ENCODE results near the gene DUSP6. TPM values are rescaled to one million over a fixed set of nuclear protein-coding genes. Genes with fewer than 3 reads are reported as not detected.

The DUSP6 gene, protein sequence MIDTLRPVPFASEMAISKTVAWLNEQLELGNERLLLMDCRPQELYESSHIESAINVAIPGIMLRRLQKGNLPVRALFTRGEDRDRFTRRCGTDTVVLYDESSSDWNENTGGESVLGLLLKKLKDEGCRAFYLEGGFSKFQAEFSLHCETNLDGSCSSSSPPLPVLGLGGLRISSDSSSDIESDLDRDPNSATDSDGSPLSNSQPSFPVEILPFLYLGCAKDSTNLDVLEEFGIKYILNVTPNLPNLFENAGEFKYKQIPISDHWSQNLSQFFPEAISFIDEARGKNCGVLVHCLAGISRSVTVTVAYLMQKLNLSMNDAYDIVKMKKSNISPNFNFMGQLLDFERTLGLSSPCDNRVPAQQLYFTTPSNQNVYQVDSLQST
- 100 to 1,000 TPM in 1 of 2 experiments, 10 to 100 TPM in 1; 76.3 to 100 TPM for total RNA-seq

DNA sequence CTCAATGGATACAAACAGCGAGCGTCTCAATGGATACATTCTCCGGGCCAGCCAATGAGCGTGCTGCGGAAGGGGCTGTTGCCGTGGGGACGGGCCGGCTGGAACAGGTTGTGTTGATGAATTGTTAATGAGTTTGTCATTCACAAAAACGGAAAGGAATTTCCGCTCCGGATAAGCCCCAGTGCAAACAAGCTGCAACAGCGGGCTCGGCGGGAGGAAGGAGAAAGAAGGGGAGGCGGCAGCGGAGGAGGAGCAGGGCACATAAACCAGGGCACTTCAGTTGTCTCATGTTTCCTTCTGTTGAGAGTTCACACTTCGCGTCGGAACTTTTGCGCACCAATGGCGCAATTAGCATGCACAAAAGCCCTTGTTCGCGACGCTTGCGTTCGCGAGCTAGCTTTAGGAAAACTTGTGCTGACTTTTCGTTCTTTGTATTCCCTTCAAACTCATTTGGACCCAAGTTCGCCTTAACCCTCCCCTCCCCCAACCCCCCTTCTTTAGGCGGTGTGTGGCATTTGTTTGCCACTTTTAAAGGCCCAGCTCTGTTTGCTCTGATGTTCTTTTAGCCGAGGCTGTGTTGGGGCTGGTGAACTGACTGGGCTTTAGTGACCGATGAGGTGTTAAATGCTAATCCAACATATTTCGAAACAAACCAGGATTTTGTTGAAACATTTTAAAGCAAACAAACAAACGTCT lies at the start of gene DUSP6:
Gene DUSP6, minus strand, starts transcription at position 10 of the 696 bp plus-strand sequence. CDS start 462 bp downstream, outside the sequence.
- H3K9me3 Mint-ChIP-seq (ENCODE audit: low read depth) = no peaks in the 10 kb centered on the region
- H3K27ac Mint-ChIP-seq = peak within 1 kb of the TSS; percentile 93
- H3K36me3 Mint-ChIP-seq = peaks cover 44% of the 10 kb centered on the region
- peaks cover 38% of the 10 kb centered on the region for H3K4me1 Mint-ChIP-seq
- DNase-seq = peak; percentile 98
- ATAC-seq = peak; percentile 82
- H3K4me3 Mint-ChIP-seq = peak within 1 kb of the TSS; percentile 93
- CTCF ChIA-PET = interaction anchor here (0.7 to 7.3 kb wide), 20 partner anchors 8 to 335 kb away, joined by 3 to 53 read pairs (median 5); partner anchors contain the start of gene GALNT4
- H3K27me3 Mint-ChIP-seq = no peaks in the 10 kb centered on the region

DNA sequence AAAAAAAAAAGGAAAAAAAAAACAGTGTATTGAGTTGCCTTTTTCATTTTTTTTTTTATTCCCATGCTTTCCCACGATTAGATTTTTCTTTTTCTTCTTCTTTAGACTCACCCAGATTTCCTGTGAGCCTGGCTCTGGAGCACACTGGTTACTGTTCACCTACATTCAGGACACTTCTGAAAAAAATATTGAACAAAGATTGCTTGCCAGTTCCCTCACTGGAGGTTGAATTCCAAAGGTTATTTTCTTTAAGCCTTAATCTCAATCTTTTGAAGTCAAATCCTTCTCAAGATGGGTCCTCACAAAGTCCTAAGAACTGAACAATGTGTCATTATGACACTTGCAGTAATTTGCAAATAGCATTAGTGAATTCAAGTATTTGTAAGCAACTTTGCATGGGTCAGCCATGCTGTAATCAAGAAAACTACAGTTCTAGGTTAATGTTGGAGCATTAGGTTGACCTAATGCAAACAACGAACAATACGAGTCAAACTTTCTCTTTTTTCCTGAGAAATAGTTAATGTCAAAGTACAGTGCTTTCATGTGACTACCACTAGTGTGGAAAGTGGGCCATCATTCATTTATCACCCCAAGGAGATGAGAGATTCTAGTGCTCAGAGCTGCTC lies 49.2 kb upstream of the DUSP6 start:
- CTCF ChIA-PET = interaction anchor here (0.7 to 1.7 kb wide), 2 partner anchors 14 to 36 kb away, joined by 3 read pairs; no protein-coding TSS in a partner anchor
- H3K4me3 Mint-ChIP-seq = no peak overlapping the region
- no peaks in the 10 kb centered on the region for H3K9me3 Mint-ChIP-seq (ENCODE audit: low read depth)
- no peaks in the 10 kb centered on the region for H3K27me3 Mint-ChIP-seq
- H3K36me3 Mint-ChIP-seq = peaks cover 34% of the 10 kb centered on the region
- DNase-seq = no peak
- no peak for ATAC-seq
- no peak overlapping the region for H3K27ac Mint-ChIP-seq
- H3K4me1 Mint-ChIP-seq = peaks cover 22% of the 10 kb centered on the region

DNA sequence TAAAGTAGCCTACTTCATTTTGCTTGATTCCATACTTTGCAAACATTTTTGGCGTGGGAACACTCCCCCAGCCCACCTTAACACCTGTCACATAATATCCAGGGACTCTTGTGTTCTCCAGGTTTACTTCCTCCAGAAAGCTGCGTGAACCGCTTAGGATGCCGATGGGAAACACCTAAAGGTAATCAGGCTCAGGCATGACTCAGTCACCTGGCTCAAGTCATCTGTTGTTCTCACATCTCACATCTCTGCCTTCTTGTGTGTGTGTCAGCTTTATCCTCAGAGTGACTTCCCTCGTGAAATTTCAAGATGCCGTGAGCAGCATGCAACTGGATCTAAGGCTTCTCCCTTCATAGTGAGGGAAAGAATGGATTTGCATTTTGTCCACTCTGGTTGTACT lies 48.1 kb upstream of the DUSP6 start:
- CTCF ChIA-PET = interaction anchor here (1.7 kb wide), 1 partner anchor 13 kb away, joined by 3 read pairs; no protein-coding TSS in a partner anchor

DNA sequence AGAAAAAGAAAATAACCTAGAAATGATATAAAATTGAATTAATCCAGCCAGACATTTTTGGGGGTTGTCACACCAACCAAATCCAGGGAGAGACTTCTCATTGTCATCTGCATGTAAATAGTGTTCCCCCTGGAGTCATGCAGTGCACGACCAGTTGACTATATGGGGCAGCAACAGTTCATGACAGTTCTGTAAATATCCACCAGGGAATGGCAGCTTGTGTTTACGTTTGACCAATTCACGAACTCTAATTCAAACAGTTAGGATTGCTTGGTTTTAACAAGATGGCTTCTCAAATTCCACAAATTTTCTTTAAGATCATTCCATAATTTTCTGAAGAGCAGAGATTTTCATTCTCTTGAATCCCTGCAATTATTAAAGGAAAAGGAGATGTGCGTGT lies 43.4 kb upstream of the DUSP6 start:
- DNase-seq (no peak), ATAC-seq (no peak)
- Mint-ChIP-seq H3K36me3 (peaks cover 38% of the 10 kb centered on the region), H3K27me3 (no peaks in the 10 kb centered on the region), H3K4me1 (peaks cover 39% of the 10 kb centered on the region), H3K27ac (no peak overlapping the region), H3K9me3 (ENCODE audit: low read depth) (no peaks in the 10 kb centered on the region), H3K4me3 (no peak overlapping the region)
- CTCF ChIA-PET = no interaction called here

More for the DNA sequence above, 48.1 kb upstream of the DUSP6 start:
- Mint-ChIP-seq H3K4me3 (no peak overlapping the region), H3K27ac (no peak overlapping the region), H3K36me3 (peaks cover 41% of the 10 kb centered on the region), H3K4me1 (peaks cover 27% of the 10 kb centered on the region), H3K27me3 (no peaks in the 10 kb centered on the region), H3K9me3 (ENCODE audit: low read depth) (no peaks in the 10 kb centered on the region)
- no peak for DNase-seq
- no peak for ATAC-seq

DNA sequence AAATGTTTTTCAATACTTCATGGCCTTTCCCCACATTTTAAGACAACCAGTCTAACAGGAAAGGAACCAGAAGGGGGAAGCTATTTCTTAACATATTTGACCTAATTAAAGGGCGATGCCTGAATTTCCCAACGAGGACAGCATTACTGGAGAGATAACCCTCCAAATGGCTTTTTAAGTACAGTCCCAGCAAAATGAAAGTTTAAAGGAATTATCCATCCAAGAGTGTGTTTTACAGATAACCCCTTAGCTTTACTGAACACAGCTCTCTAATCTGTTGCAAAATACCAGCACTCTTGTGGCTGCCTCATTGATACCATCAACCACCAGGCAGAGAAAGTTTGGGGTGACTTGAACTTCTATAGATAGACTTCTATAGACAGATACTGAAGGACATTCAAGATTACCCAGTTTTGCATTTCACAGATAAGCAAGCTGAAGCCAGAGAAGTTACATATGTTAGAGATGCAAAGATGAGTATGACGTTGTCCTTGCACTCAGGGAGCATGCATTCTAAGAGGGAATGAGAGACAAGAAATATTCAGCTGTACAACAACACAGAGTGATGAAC lies 41.3 kb upstream of the DUSP6 start:
- no peaks in the 10 kb centered on the region for H3K9me3 Mint-ChIP-seq (ENCODE audit: low read depth)
- peaks cover 50% of the 10 kb centered on the region for H3K4me1 Mint-ChIP-seq
- H3K27ac Mint-ChIP-seq = no peak overlapping the region
- H3K36me3 Mint-ChIP-seq = peaks cover 28% of the 10 kb centered on the region
- no peaks in the 10 kb centered on the region for H3K27me3 Mint-ChIP-seq
- ATAC-seq (no peak), DNase-seq (no peak)
- H3K4me3 Mint-ChIP-seq = no peak overlapping the region
- CTCF ChIA-PET = interaction anchor here (0.6 kb wide), 1 partner anchor 15 kb away, joined by 3 read pairs; no protein-coding TSS in a partner anchor

DNA sequence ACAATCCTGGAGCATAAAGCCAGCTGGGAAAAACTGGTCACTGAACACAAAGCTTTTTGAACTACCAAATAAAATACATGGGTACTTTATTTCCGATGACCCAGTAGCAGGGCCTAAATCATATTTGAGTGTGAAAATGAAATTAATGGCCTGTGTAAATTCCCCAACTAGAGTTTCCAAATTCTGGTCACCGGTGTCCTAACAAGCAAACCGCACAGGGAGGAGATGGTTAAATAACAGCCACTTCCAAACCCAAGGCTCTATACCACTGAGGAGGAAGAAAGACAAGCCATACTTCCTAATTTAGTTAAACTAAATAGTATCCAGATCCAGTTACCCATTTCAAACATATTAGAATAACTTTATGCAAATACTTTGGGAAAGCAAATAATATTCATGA lies 40.1 kb upstream of the DUSP6 start:
- Mint-ChIP-seq H3K4me1 (peaks cover 40% of the 10 kb centered on the region), H3K27me3 (no peaks in the 10 kb centered on the region), H3K4me3 (no peak overlapping the region), H3K27ac (no peak overlapping the region), H3K36me3 (peaks cover 22% of the 10 kb centered on the region), H3K9me3 (ENCODE audit: low read depth) (no peaks in the 10 kb centered on the region)
- DNase-seq = no peak
- ATAC-seq = no peak
- CTCF ChIA-PET = interaction anchor here (0.9 kb wide), 1 partner anchor 13 kb away, joined by 3 read pairs; no protein-coding TSS in a partner anchor

DNA sequence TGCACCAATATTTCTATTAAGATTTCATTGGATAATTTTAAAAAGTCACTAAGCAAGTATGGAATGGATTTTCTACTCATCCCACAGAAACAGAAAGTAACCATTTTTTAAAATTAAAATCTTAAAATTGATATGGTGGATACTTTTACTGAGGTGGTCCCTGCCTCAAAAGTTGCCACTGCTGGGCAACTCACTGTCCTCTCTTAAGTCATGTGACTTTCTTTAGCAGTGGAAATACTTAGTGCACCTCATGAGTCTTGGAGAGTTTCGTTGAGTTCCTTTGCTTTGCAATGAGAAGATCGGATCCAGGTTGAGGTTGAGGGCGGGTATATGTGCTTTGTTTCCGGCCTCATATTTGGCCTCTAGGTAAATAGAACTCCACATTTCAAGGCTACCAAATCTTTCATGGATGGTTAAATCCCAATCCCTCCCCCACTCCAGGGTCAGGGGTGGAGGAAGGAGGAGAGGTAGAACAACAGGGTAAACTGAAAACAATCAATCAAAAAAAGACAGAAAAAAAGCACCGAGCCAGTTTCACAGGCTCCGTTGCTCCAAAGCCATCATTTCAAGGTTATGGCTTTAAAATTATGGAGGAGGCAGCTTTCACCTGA lies 39.5 kb upstream of the DUSP6 start:
- Mint-ChIP-seq H3K4me3 (no peak overlapping the region), H3K27me3 (no peaks in the 10 kb centered on the region), H3K36me3 (peaks cover 22% of the 10 kb centered on the region), H3K27ac (no peak overlapping the region), H3K4me1 (peaks cover 36% of the 10 kb centered on the region), H3K9me3 (ENCODE audit: low read depth) (no peaks in the 10 kb centered on the region)
- ATAC-seq (no peak), DNase-seq (no peak)
- CTCF ChIA-PET = interaction anchor here (0.9 kb wide), 1 partner anchor 12 kb away, joined by 3 read pairs; no protein-coding TSS in a partner anchor

DNA sequence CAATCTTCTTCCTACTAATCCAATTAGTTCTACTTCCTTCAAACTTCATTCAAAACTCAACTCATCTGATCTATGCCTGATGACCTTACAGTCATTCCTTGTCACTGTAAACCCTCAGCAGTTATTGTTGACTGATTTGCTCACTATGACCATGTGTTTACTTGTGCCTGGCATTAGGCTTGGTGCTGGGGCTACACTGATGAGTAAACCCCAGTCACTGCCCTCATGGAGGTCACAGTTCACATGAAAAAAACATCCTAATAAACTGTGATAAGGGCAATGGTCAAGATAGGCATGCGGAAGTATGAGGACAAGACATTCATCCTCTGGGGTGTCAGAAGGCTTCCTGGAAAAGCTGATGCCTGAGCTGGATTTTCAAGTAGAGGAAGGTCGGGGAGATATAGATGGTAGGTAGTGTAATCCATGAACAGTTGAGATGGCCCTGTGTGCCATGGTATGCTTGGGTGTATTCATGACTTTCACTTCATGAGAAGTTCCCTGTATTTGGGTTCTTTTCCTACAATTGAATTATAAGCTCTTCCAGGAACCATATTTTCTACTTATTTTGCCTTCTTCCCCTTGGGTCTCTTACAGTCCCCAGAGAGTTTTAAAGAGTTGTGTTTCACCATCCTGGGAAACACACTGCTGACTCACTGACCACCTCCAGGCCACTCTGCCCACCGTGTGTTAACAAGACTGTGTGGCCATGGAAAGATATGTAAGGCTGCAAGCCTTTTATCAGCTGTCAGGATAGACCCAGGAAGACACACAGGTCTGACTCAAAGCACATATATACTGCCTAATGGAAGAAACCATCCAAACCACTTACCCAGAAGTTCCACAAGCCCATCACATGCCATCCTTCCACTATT lies 38.7 kb upstream of the DUSP6 start:
- H3K36me3 Mint-ChIP-seq = peaks cover 19% of the 10 kb centered on the region
- H3K9me3 Mint-ChIP-seq (ENCODE audit: low read depth) = no peaks in the 10 kb centered on the region
- ATAC-seq = peak; percentile 44
- DNase-seq = no peak
- no peak overlapping the region for H3K4me3 Mint-ChIP-seq
- H3K27me3 Mint-ChIP-seq = no peaks in the 10 kb centered on the region
- CTCF ChIA-PET = no interaction called here
- H3K27ac Mint-ChIP-seq = no peak overlapping the region
- H3K4me1 Mint-ChIP-seq = peaks cover 29% of the 10 kb centered on the region

DNA sequence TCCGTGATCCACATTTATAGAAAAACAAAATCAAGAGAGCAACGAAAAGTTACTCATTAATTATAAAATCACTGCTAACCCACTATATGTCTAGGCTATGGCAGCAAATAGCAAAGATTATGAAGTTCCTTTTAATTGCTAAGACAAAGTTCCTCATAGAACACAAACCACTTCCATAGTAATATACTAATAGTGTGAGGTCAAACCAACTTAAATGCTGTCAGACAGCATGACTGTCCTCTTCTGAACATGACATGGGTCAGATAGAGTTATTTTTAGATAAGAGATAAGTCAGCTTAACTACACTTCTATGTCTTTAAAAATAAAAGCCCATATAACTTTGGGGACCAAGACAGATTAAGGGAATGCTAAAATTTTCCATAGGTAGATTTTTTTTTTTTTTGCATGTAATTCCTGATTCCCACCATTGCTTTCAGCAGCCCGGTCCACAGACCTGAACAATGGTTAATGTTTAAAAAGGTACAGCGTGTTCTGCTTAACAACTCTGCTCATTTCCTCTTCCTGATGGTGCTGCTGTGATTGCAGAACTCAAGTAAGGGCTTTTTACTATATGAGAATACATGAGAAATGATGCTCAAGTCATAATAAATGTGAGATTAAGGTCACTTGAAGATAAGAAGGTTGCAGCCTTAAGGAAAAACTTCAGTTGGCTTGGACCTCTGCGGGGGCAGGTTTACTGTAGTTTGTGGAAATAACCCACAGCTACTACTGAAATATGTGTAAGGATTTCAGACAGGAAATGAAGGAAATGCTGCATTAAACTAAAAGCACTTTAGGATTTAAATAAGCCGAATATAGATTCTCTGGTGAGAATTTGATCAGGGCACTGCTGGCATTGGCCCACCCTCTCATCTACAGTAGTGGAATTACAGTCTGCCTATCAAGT lies 37.7 kb upstream of the DUSP6 start:
- peaks cover 15% of the 10 kb centered on the region for H3K36me3 Mint-ChIP-seq
- ATAC-seq = peak; percentile 49
- H3K9me3 Mint-ChIP-seq (ENCODE audit: low read depth) = no peaks in the 10 kb centered on the region
- DNase-seq = no peak
- H3K4me3 Mint-ChIP-seq = no peak overlapping the region
- CTCF ChIA-PET = no interaction called here
- no peak overlapping the region for H3K27ac Mint-ChIP-seq
- H3K27me3 Mint-ChIP-seq = no peaks in the 10 kb centered on the region
- H3K4me1 Mint-ChIP-seq = peaks cover 28% of the 10 kb centered on the region

DNA sequence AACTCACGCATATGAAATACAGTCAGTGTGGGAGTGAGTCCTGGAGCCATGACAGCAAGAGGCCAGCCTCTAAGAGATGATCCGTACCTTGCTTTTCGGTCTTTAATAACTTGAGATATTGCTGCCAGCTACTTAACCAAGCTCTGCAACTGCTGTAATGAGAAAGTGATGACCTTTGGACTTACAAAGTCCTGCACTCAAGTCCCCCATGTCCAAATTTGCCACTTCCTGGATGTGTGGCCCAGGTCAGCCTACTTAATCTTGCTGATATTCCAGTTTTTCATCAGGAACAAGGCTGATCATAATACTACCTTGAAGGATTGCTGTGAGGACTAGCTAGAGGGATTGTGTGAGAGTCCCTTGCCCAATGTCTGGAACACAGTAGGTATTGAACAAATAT lies 33.8 kb upstream of the DUSP6 start:
- DNase-seq (no peak), ATAC-seq (no peak)
- peaks cover 36% of the 10 kb centered on the region for H3K4me1 Mint-ChIP-seq
- H3K9me3 Mint-ChIP-seq (ENCODE audit: low read depth) = no peaks in the 10 kb centered on the region
- no peak overlapping the region for H3K27ac Mint-ChIP-seq
- CTCF ChIA-PET = no interaction called here
- no peak overlapping the region for H3K4me3 Mint-ChIP-seq
- H3K27me3 Mint-ChIP-seq = no peaks in the 10 kb centered on the region
- H3K36me3 Mint-ChIP-seq = peaks cover 1% of the 10 kb centered on the region

DNA sequence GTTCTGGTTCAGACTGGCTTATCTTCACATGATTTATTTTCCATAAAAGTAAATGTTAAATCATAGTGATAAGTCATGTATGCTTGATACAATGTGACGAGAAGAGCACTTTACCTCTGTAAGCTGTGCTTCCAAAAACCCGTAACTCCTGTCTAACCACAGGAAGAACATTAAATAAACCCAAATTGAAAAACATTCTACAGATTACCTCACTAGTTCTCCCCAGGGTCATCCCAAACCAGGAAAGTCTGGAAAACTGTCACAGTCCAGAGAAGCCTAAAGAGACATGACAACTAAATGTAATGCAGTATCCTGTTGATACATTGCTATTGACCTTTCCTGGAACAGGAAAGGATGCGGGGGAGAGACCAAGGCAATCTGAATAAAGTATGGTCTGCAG lies 32.5 kb upstream of the DUSP6 start:
- Mint-ChIP-seq H3K9me3 (ENCODE audit: low read depth) (no peaks in the 10 kb centered on the region), H3K27me3 (no peaks in the 10 kb centered on the region), H3K4me3 (no peak overlapping the region), H3K4me1 (peaks cover 23% of the 10 kb centered on the region), H3K36me3 (peaks cover 1% of the 10 kb centered on the region), H3K27ac (no peak overlapping the region)
- DNase-seq (no peak), ATAC-seq (no peak)
- CTCF ChIA-PET = interaction anchor here (1.7 kb wide), 1 partner anchor 366 kb away, joined by 3 read pairs; no protein-coding TSS in a partner anchor
